HEK293 (cell line): ENCODE measurements around the gene FAM240B.

Source experiments
- FEZF1 ChIP-seq: fragments of 450-650 bp; formaldehyde crosslinking; IDR thresholded peaks from 2 replicates; pipeline ENCODE4 v1.5.1; 2016; ENCODE audit warnings: missing biosample characterization, missing genetic modification characterization
- GFI1B ChIP-seq: fragments of 450-650 bp; formaldehyde crosslinking; IDR thresholded peaks from 2 replicates; pipeline ENCODE4 v1.5.1; 2016; ENCODE audit warnings: missing biosample characterization, missing genetic modification characterization
- GLIS1 ChIP-seq: fragments of 450-650 bp; formaldehyde crosslinking; IDR thresholded peaks from 2 replicates; pipeline ENCODE4 v1.5.1; 2016; ENCODE audit warnings: missing biosample characterization, missing genetic modification characterization
- KLF10 ChIP-seq: fragments of 450-650 bp; IDR thresholded peaks from 2 replicates; pipeline ENCODE4 v1.5.1; 2018; ENCODE audit warnings: missing biosample characterization, mild to moderate bottlenecking, missing genetic modification characterization
- KLF7 ChIP-seq: fragments of 450-650 bp; formaldehyde crosslinking; IDR thresholded peaks from 2 replicates; pipeline ENCODE4 v1.5.1; 2016; ENCODE audit warnings: missing biosample characterization, missing genetic modification characterization, borderline replicate concordance
- KLF9 ChIP-seq: fragments of 450-650 bp; formaldehyde crosslinking; IDR thresholded peaks from 2 replicates; pipeline ENCODE4 v1.5.1; 2016; ENCODE audit warnings: missing biosample characterization, missing genetic modification characterization, low read depth
- MEIS1 ChIP-seq: sonication (generic); formaldehyde crosslinking; IDR thresholded peaks from 2 replicates; pipeline ENCODE4 v1.8.1; 2022; ENCODE audit warnings: missing genetic modification reagents, mild to moderate bottlenecking, borderline replicate concordance
- MZF1 ChIP-seq: fragments of 450-650 bp; formaldehyde crosslinking; IDR thresholded peaks from 2 replicates; pipeline ENCODE4 v1.5.1; 2017; ENCODE audit warnings: missing biosample characterization, missing genetic modification characterization, borderline replicate concordance
- OVOL3 ChIP-seq: fragments of 450-650 bp; formaldehyde crosslinking; IDR thresholded peaks from 2 replicates; pipeline ENCODE4 v1.5.1; 2016; ENCODE audit warnings: missing biosample characterization, missing genetic modification characterization
- YY1 ChIP-seq: fragments of 450-650 bp; formaldehyde crosslinking; IDR thresholded peaks from 2 replicates; pipeline ENCODE4 v1.5.1; 2018; ENCODE audit warnings: missing biosample characterization, missing genetic modification characterization
- YY2 ChIP-seq: fragments of 450-650 bp; formaldehyde crosslinking; IDR thresholded peaks from 2 replicates; pipeline ENCODE4 v1.5.1; 2016; ENCODE audit warnings: missing biosample characterization, missing genetic modification characterization
- ZBTB1 ChIP-seq: fragments of 450-650 bp; formaldehyde crosslinking; IDR thresholded peaks from 2 replicates; pipeline ENCODE4 v1.5.1; 2016; ENCODE audit warnings: missing biosample characterization, missing genetic modification characterization
- ZBTB7A ChIP-seq: fragments of 450-650 bp; formaldehyde crosslinking; IDR thresholded peaks from 2 replicates; pipeline ENCODE4 v1.5.1; 2016; ENCODE audit warnings: low read depth, missing biosample characterization, missing genetic modification characterization
- ZBTB8A ChIP-seq: fragments of 450-650 bp; formaldehyde crosslinking; IDR thresholded peaks from 2 replicates; pipeline ENCODE4 v1.5.1; 2016; ENCODE audit warnings: missing biosample characterization, missing genetic modification characterization
- ZFP69B ChIP-seq: fragments of 450-650 bp; formaldehyde crosslinking; IDR thresholded peaks from 2 replicates; pipeline ENCODE4 v1.5.1; 2016; ENCODE audit warnings: missing biosample characterization, missing genetic modification characterization
- ZNF112 ChIP-seq: fragments of 450-650 bp; formaldehyde crosslinking; IDR thresholded peaks from 2 replicates; pipeline ENCODE4 v1.5.0; 2017; ENCODE audit warnings: missing biosample characterization, missing genetic modification characterization
- ZNF121 ChIP-seq: fragments of 450-650 bp; formaldehyde crosslinking; IDR thresholded peaks from 2 replicates; pipeline ENCODE4 v1.5.1; 2016; ENCODE audit warnings: missing biosample characterization, missing genetic modification characterization
- ZNF140 ChIP-seq: fragments of 450-650 bp; formaldehyde crosslinking; IDR thresholded peaks from 2 replicates; pipeline ENCODE4 v1.5.1; 2016; ENCODE audit warnings: missing biosample characterization, missing genetic modification characterization
- ZNF16 ChIP-seq: fragments of 450-650 bp; formaldehyde crosslinking; IDR thresholded peaks from 2 replicates; pipeline ENCODE4 v1.5.1; 2016; ENCODE audit warnings: low read depth, missing biosample characterization, missing genetic modification characterization
- ZNF184 ChIP-seq: fragments of 450-650 bp; IDR thresholded peaks from 2 replicates; pipeline ENCODE4 v1.5.1; 2018; ENCODE audit warnings: missing biosample characterization, mild to moderate bottlenecking, missing genetic modification characterization
- ZNF2 ChIP-seq: fragments of 450-650 bp; formaldehyde crosslinking; IDR thresholded peaks from 2 replicates; pipeline ENCODE4 v1.5.1; 2016; ENCODE audit warnings: missing biosample characterization, missing genetic modification characterization
- ZNF24 ChIP-seq: fragments of 450-650 bp; formaldehyde crosslinking; IDR thresholded peaks from 2 replicates; pipeline ENCODE4 v1.5.1; 2016; ENCODE audit warnings: missing biosample characterization, missing genetic modification characterization
- ZNF366 ChIP-seq: fragments of 450-650 bp; formaldehyde crosslinking; conservative IDR thresholded peaks from 2 replicates; pipeline ENCODE4 v1.5.1; 2016; ENCODE audit warnings: missing biosample characterization, missing genetic modification characterization
- ZNF37A ChIP-seq: fragments of 450-650 bp; IDR thresholded peaks from 2 replicates; pipeline ENCODE4 v1.5.1; 2018; ENCODE audit warnings: missing biosample characterization, missing genetic modification characterization
- ZNF404 ChIP-seq: fragments of 450-650 bp; formaldehyde crosslinking; IDR thresholded peaks from 2 replicates; pipeline ENCODE4 v1.5.1; 2017; ENCODE audit warnings: missing biosample characterization, missing genetic modification characterization
- ZNF416 ChIP-seq: fragments of 450-650 bp; formaldehyde crosslinking; IDR thresholded peaks from 2 replicates; pipeline ENCODE4 v1.5.1; 2016; ENCODE audit warnings: missing biosample characterization, missing genetic modification characterization
- ZNF514 ChIP-seq: fragments of 450-650 bp; formaldehyde crosslinking; IDR thresholded peaks from 2 replicates; pipeline ENCODE4 v1.5.1; 2016; ENCODE audit warnings: missing biosample characterization, missing genetic modification characterization
- ZNF548 ChIP-seq: fragments of 450-650 bp; formaldehyde crosslinking; IDR thresholded peaks from 2 replicates; pipeline ENCODE4 v1.5.1; 2016; ENCODE audit warnings: missing biosample characterization, missing genetic modification characterization
- ZNF621 ChIP-seq: fragments of 450-650 bp; formaldehyde crosslinking; IDR thresholded peaks from 2 replicates; pipeline ENCODE4 v1.5.1; 2017; ENCODE audit warnings: missing biosample characterization, missing genetic modification characterization
- ZNF629 ChIP-seq: fragments of 450-650 bp; formaldehyde crosslinking; IDR thresholded peaks from 2 replicates; pipeline ENCODE4 v1.5.1; 2017; ENCODE audit warnings: missing biosample characterization, missing genetic modification characterization
- ZNF777 ChIP-seq: fragments of 450-650 bp; formaldehyde crosslinking; IDR thresholded peaks from 2 replicates; pipeline ENCODE4 v1.5.1; 2017; ENCODE audit warnings: missing biosample characterization, missing genetic modification characterization, borderline replicate concordance
- ZSCAN23 ChIP-seq: fragments of 450-650 bp; formaldehyde crosslinking; IDR thresholded peaks from 2 replicates; pipeline ENCODE4 v1.5.1; 2016; ENCODE audit warnings: missing biosample characterization, missing genetic modification characterization
- TF ChIP-seq, protein P1 (sequence below): fragments of 450-650 bp; formaldehyde crosslinking; IDR thresholded peaks from 2 replicates; pipeline ENCODE4 v1.5.1; 2016; ENCODE audit warnings: missing biosample characterization, missing genetic modification characterization, borderline replicate concordance
- TF ChIP-seq, protein P2 (sequence below): fragments of 450-650 bp; formaldehyde crosslinking; IDR thresholded peaks from 2 replicates; pipeline ENCODE4 v1.5.1; 2016; ENCODE audit warnings: missing biosample characterization, missing genetic modification characterization
- TF ChIP-seq, protein P3 (sequence below): fragments of 450-650 bp; formaldehyde crosslinking; IDR thresholded peaks from 2 replicates; pipeline ENCODE4 v1.5.1; 2016; ENCODE audit warnings: missing biosample characterization, missing genetic modification characterization, borderline replicate concordance
- TF ChIP-seq, protein P4 (sequence below): fragments of 450-650 bp; formaldehyde crosslinking; IDR thresholded peaks from 2 replicates; pipeline ENCODE4 v1.5.1; 2016; ENCODE audit warnings: missing biosample characterization, missing genetic modification characterization

Gene FAM240B

DNA sequence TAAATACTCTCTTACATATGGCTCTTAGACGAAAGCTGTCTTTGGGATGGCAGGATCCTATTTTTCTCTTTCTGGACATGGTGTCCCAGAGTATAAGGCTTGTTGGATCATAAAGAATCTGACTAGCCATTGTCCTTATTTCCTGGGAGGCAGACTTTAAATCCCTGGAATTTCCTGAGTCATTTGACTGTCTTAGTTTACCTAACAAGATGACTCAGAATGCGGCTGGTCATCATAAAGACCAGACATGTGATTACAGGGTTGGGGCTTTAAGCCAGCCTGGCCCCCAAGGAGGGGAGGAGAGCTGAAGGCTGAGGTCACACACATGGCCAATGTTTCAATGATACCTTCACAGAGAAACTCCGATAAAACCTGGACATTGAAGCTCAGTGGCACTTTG lies 37.2 kb downstream of the FAM240B start (continued):
- TF ChIP-seq, protein P1, sequence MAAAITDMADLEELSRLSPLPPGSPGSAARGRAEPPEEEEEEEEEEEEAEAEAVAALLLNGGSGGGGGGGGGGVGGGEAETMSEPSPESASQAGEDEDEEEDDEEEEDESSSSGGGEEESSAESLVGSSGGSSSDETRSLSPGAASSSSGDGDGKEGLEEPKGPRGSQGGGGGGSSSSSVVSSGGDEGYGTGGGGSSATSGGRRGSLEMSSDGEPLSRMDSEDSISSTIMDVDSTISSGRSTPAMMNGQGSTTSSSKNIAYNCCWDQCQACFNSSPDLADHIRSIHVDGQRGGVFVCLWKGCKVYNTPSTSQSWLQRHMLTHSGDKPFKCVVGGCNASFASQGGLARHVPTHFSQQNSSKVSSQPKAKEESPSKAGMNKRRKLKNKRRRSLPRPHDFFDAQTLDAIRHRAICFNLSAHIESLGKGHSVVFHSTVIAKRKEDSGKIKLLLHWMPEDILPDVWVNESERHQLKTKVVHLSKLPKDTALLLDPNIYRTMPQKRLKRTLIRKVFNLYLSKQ (tag by site-specific recombination), result no peak
- TF ChIP-seq ZNF404 (tag by site-specific recombination) (no peak), ZNF140 (no peak), FEZF1 (tag by site-specific recombination) (0 out of 2 replicates have a peak, but pooled peaks have one; percentile 16), MEIS1 (CRISPR knock-in tag) (no peak), ZNF37A (tag by site-specific recombination) (no peak), ZNF629 (tag by site-specific recombination) (peak; percentile 86), YY1 (no peak), ZNF2 (tag by site-specific recombination) (no peak), ZNF366 (tag by site-specific recombination) (peak; percentile 59), YY2 (no peak), ZNF416 (tag by site-specific recombination) (no peak), ZNF24 (tag by site-specific recombination) (no peak), KLF7 (no peak), ZNF16 (tag by site-specific recombination) (no peak), MZF1 (tag by site-specific recombination) (no peak), ZNF514 (tag by site-specific recombination) (no peak), GLIS1 (tag by site-specific recombination) (0 out of 2 replicates have a peak, but pooled peaks have one; percentile 25), ZNF548 (no peak), KLF9 (tag by site-specific recombination) (no peak), ZNF112 (tag by site-specific recombination) (no peak), ZFP69B (no peak), ZNF777 (tag by site-specific recombination) (no peak), ZSCAN23 (no peak), ZNF184 (tag by site-specific recombination) (no peak; the same call in 1 of the 2 replicates), ZBTB8A (no peak), ZNF121 (tag by site-specific recombination) (no peak), ZBTB1 (no peak), OVOL3 (tag by site-specific recombination) (no peak), ZNF621 (no peak), GFI1B (no peak), KLF10 (tag by site-specific recombination) (peak; percentile 42; the same call in 1 of the 2 replicates), ZBTB7A (no peak)
- TF ChIP-seq, protein P2, sequence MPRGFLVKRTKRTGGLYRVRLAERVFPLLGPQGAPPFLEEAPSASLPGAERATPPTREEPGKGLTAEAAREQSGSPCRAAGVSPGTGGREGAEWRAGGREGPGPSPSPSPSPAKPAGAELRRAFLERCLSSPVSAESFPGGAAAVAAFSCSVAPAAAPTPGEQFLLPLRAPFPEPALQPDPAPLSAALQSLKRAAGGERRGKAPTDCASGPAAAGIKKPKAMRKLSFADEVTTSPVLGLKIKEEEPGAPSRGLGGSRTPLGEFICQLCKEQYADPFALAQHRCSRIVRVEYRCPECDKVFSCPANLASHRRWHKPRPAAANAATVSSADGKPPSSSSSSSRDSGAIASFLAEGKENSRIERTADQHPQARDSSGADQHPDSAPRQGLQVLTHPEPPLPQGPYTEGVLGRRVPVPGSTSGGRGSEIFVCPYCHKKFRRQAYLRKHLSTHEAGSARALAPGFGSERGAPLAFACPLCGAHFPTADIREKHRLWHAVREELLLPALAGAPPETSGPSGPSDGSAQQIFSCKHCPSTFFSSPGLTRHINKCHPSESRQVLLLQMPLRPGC, result peak; percentile 58; the same call in 1 of the 2 replicates
- TF ChIP-seq, protein P3, sequence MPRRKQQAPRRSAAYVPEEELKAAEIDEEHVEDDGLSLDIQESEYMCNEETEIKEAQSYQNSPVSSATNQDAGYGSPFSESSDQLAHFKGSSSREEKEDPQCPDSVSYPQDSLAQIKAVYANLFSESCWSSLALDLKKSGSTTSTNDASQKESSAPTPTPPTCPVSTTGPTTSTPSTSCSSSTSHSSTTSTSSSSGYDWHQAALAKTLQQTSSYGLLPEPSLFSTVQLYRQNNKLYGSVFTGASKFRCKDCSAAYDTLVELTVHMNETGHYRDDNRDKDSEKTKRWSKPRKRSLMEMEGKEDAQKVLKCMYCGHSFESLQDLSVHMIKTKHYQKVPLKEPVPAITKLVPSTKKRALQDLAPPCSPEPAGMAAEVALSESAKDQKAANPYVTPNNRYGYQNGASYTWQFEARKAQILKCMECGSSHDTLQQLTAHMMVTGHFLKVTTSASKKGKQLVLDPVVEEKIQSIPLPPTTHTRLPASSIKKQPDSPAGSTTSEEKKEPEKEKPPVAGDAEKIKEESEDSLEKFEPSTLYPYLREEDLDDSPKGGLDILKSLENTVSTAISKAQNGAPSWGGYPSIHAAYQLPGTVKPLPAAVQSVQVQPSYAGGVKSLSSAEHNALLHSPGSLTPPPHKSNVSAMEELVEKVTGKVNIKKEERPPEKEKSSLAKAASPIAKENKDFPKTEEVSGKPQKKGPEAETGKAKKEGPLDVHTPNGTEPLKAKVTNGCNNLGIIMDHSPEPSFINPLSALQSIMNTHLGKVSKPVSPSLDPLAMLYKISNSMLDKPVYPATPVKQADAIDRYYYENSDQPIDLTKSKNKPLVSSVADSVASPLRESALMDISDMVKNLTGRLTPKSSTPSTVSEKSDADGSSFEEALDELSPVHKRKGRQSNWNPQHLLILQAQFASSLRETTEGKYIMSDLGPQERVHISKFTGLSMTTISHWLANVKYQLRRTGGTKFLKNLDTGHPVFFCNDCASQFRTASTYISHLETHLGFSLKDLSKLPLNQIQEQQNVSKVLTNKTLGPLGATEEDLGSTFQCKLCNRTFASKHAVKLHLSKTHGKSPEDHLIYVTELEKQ (tag by site-specific recombination), result 0 out of 2 replicates have a peak, but pooled peaks have one; percentile 26
- TF ChIP-seq, protein P4, sequence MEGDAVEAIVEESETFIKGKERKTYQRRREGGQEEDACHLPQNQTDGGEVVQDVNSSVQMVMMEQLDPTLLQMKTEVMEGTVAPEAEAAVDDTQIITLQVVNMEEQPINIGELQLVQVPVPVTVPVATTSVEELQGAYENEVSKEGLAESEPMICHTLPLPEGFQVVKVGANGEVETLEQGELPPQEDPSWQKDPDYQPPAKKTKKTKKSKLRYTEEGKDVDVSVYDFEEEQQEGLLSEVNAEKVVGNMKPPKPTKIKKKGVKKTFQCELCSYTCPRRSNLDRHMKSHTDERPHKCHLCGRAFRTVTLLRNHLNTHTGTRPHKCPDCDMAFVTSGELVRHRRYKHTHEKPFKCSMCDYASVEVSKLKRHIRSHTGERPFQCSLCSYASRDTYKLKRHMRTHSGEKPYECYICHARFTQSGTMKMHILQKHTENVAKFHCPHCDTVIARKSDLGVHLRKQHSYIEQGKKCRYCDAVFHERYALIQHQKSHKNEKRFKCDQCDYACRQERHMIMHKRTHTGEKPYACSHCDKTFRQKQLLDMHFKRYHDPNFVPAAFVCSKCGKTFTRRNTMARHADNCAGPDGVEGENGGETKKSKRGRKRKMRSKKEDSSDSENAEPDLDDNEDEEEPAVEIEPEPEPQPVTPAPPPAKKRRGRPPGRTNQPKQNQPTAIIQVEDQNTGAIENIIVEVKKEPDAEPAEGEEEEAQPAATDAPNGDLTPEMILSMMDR (tag by site-specific recombination), result no peak
